Activated B cell treated with CpG ODN at 0.5 μM for 24 hours (primary cell): ENCODE measurements around the gene SLC26A5. TPM values are rescaled to one million over a fixed set of nuclear protein-coding genes. Genes with fewer than 3 reads are reported as not detected.

ENCODE experiments used
- ATAC-seq: fragments of 200-7000 bp; cut with Tn5 transposase; one replicate; pipeline ENCODE4 v1.10.0; 2021; ENCODE audit warnings: low read depth, mild to moderate bottlenecking, moderate library complexity
- CTCF ChIA-PET: fragments of 350-600 bp; sonication (Branson Sonifier 250); formaldehyde crosslinking; loops from one replicate; lab custom pipeline; 2021; ENCODE audit warnings: antibody characterized with exemption; lab: Charles Lee
- POLR2A ChIA-PET: fragments of 350-600 bp; sonication (Branson Sonifier 250); formaldehyde crosslinking; loops from one replicate; lab custom pipeline; 2021; ENCODE audit warnings: antibody characterized with exemption; lab: Charles Lee
- DNase-seq: peaks from one replicate; pipeline ENCODE4 v3.0.0; 2022
- H3K27ac Mint-ChIP-seq: one replicate; pipeline ENCODE4 v1.8.0; 2020; ENCODE audit warnings: mixed read lengths
- H3K27me3 Mint-ChIP-seq: one replicate; pipeline ENCODE4 v1.8.0; 2021; ENCODE audit warnings: mixed read lengths
- H3K36me3 Mint-ChIP-seq: one replicate; pipeline ENCODE4 v1.8.0; 2021; ENCODE audit warnings: low read depth, mixed read lengths
- H3K4me1 Mint-ChIP-seq: one replicate; pipeline ENCODE4 v1.8.0; 2021; ENCODE audit warnings: mixed read lengths
- H3K4me3 Mint-ChIP-seq: one replicate; pipeline ENCODE4 v1.8.0; 2020; ENCODE audit warnings: mild to moderate bottlenecking, mixed read lengths
- H3K9me3 Mint-ChIP-seq: one replicate; pipeline ENCODE4 v1.8.0; 2020; ENCODE audit warnings: mixed read lengths
- intact Hi-C: fragments of 100-400 bp; cut with micrococcal nuclease; formaldehyde crosslinking; loops from one replicate; pipeline ENCODE4 v1.15.1; 2024
- total RNA-seq: library from RNA; stranded (reverse); gene quantifications from 2 replicates; pipeline ENCODE4 v1.2.3, GENCODE V29; 2022
- TF ChIP-seq, protein P1 (sequence below): fragments of 200-600 bp; IDR thresholded peaks from one replicate; pipeline ENCODE4 v1.8.0; 2022; ENCODE audit warnings: antibody characterized with exemption, mild to moderate bottlenecking

The SLC26A5 gene
- total RNA-seq, 1 donor from 2014 or later: not detected

DNA sequence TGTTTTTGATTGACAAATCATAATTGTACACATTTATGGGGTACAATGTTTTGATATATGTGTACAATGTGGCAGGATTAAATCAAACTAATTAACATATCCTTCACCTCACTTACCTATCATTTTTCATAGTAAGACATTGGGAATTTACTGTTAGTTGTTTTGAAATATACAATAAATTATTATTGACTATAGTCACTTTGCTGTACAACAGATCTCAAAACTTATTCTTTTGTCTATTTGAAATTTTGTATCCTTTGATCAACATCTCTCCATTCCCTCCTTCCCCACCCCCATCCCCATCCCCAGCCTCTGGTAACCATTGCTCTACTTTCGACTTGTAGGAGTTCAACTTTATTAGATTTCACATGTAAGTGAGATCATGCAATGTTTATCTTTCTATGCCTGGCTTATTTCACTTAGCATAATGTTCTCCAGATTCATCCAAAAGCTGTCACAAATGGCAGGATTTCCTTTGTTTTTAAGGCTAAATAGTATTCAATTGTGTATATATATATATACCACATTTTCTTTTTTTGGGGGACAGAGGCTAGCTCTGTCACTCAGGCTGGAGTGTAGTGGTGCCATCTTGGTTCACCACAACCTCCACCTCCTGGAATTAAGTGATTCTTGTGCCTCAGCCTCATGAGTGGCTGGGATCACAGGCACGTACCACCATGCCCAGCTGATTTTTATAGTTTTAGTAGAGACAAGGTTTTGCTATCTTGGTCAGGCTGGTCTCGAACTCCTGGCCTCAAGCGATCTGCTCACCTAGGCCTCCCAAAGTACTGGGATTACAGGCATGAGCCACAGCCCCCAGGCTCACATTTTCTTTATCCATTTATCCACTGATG, 23.3 kb upstream of the SLC26A5 start:
- intact Hi-C loops: no loop called here
- CTCF ChIA-PET: no interaction called here

GRCh38 chr7:103466814-103467213, 20.8 kb upstream of the SLC26A5 start:
- Mint-ChIP-seq H3K27me3 (peaks cover 23% of the 10 kb centered on the region), H3K9me3 (no peaks in the 10 kb centered on the region), H3K4me3 (no peak overlapping the region), H3K4me1 (no peaks in the 10 kb centered on the region), H3K36me3 (no peaks in the 10 kb centered on the region), H3K27ac (no peak overlapping the region)
- intact Hi-C loops: no loop called here
- TF ChIP-seq, protein P1, sequence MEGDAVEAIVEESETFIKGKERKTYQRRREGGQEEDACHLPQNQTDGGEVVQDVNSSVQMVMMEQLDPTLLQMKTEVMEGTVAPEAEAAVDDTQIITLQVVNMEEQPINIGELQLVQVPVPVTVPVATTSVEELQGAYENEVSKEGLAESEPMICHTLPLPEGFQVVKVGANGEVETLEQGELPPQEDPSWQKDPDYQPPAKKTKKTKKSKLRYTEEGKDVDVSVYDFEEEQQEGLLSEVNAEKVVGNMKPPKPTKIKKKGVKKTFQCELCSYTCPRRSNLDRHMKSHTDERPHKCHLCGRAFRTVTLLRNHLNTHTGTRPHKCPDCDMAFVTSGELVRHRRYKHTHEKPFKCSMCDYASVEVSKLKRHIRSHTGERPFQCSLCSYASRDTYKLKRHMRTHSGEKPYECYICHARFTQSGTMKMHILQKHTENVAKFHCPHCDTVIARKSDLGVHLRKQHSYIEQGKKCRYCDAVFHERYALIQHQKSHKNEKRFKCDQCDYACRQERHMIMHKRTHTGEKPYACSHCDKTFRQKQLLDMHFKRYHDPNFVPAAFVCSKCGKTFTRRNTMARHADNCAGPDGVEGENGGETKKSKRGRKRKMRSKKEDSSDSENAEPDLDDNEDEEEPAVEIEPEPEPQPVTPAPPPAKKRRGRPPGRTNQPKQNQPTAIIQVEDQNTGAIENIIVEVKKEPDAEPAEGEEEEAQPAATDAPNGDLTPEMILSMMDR: no peak
- ChIA-PET CTCF (no interaction called here), POLR2A (no interaction called here)
- DNase-seq (no peak), ATAC-seq (no peak)

More for the DNA sequence above, 23.3 kb upstream of the SLC26A5 start:
- TF ChIP-seq, protein P1: no peak
- Mint-ChIP-seq H3K4me3 (no peak overlapping the region), H3K4me1 (no peaks in the 10 kb centered on the region), H3K36me3 (no peaks in the 10 kb centered on the region), H3K27me3 (peaks cover 26% of the 10 kb centered on the region), H3K27ac (no peak overlapping the region), H3K9me3 (no peaks in the 10 kb centered on the region)
- DNase-seq: no peak
- POLR2A ChIA-PET: no interaction called here
- no peak for ATAC-seq

DNA sequence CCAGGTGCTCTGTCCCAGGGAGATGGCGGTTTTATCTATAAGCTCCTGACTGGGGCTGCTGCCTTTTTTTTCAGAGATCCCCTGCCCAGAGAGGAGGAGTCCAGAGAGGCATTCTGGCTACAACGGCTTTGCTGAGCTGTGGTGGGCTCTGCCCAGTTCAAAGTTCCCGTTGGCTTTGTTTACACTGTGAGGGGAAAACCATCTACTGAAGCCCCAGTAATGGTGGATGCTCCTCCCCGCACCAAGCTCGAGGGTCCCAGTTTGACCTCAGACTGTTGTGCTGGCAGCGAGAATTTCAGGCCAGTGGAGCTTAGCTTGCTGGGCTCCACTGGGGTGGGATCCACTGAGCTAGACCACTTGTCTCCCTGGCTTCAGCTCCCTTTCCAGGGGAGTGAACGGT, 16.4 kb upstream of the SLC26A5 start:
- ATAC-seq (no peak), DNase-seq (no peak)
- H3K36me3 Mint-ChIP-seq: no peaks in the 10 kb centered on the region
- H3K4me1 Mint-ChIP-seq: no peaks in the 10 kb centered on the region
- H3K27me3 Mint-ChIP-seq: peaks cover 12% of the 10 kb centered on the region
- intact Hi-C loops: no loop called here
- CTCF ChIA-PET: no interaction called here
- H3K27ac Mint-ChIP-seq: no peak overlapping the region
- no peak overlapping the region for H3K4me3 Mint-ChIP-seq
- POLR2A ChIA-PET: no interaction called here
- H3K9me3 Mint-ChIP-seq: no peaks in the 10 kb centered on the region
- TF ChIP-seq, protein P1: no peak

DNA sequence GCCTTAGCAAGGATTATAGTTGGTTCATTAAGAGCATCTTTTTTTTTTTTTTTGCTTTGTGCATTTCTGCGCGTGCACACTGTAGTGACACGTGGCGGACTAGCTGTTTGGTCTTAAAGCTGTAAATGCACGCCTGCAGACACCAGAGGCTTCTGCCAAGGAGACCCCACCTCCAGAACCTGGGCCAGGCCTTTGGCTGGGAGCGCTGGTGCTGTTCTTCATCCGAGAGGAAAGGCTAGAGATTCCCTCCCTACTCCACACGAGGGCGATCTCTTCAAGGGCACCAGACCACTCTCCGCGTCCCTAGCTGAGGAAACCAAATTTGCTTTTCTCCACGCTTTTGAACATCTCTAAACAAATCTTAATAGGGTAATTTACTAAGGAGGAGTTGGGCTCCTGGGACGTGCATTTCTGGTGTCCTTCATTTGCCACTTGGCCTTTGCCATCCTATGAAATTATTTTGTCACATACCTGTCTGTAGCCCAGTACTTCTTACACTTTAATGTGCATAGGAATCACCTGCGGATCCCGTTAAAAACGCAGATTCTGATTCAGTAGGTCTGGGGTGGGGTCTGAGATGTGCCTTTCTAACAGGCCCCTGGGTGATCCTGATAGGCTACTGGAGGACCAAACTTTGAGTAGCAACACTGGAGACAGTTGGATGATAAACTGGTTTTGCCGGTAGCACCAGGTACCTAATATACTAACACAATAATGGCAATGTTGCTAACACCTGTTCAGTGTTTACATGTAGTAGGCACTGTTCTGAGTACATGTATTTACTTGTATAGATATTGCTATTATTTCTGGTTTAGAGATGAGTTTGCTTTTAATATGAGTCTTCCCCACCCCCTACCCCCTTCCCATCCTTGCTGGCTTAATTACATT, 1.3 kb upstream of the SLC26A5 start:
- H3K36me3 Mint-ChIP-seq: no peaks in the 10 kb centered on the region
- ChIA-PET POLR2A (no interaction called here), CTCF (no interaction called here)
- peaks cover 10% of the 10 kb centered on the region for H3K4me1 Mint-ChIP-seq
- H3K4me3 Mint-ChIP-seq: no peak overlapping the region
- peaks cover 17% of the 10 kb centered on the region for H3K9me3 Mint-ChIP-seq
- peaks cover 63% of the 10 kb centered on the region for H3K27me3 Mint-ChIP-seq
- TF ChIP-seq, protein P1: no peak
- intact Hi-C loops: loop anchor here (10.0 kb wide), 2 partner anchors 1467 to 1627 kb away; no protein-coding TSS in a partner anchor
- ATAC-seq (no peak), DNase-seq (no peak)
- no peak overlapping the region for H3K27ac Mint-ChIP-seq
